Neural progenitor cell (in vitro differentiated cells): ENCODE data around the gene PLA1A. TPM values are rescaled to one million over a fixed set of nuclear protein-coding genes. Genes with fewer than 3 reads are reported as not detected.

Experiments
- DNase-seq: peaks from one replicate; pipeline ENCODE4 v3.0.0-alpha.2; 2016; ENCODE audit warnings: low spot score
- H2AFZ ChIP-seq: fragments of 200-600 bp; sonication (generic); replicated peaks from 2 replicates; pipeline ENCODE4 v1.6.1; 2016; ENCODE audit warnings: antibody characterized with exemption
- H3F3A ChIP-seq: fragments of 200-600 bp; sonication (generic); 2 replicates; pipeline ENCODE4 v1.6.1; 2016; ENCODE audit warnings: antibody characterized with exemption, low read depth
- H3K27ac ChIP-seq: fragments of 200-600 bp; sonication (generic); 2 replicates; pipeline ENCODE4 v1.5.1; 2016; ENCODE audit warnings: mild to moderate bottlenecking
- H3K27me3 ChIP-seq: fragments of 200-600 bp; sonication (generic); 2 replicates; pipeline ENCODE4 v1.6.1; 2016; ENCODE audit warnings: mild to moderate bottlenecking, moderate library complexity
- H3K36me3 ChIP-seq: fragments of 200-600 bp; sonication (generic); 2 replicates; pipeline ENCODE4 v1.5.1; 2016
- H3K4me1 ChIP-seq: fragments of 200-600 bp; sonication (generic); 2 replicates; pipeline ENCODE4 v1.6.1; 2016; ENCODE audit warnings: mixed run types
- H3K4me2 ChIP-seq: fragments of 200-600 bp; sonication (generic); 2 replicates; pipeline ENCODE4 v1.6.1; 2016
- H3K4me3 ChIP-seq: fragments of 200-600 bp; sonication (generic); 2 replicates; pipeline ENCODE4 v1.5.1; 2016
- H3K79me2 ChIP-seq: fragments of 200-600 bp; sonication (generic); 2 replicates; pipeline ENCODE4 v1.6.1; 2016; ENCODE audit warnings: low read depth
- H3K9ac ChIP-seq: fragments of 200-600 bp; sonication (generic); 2 replicates; pipeline ENCODE4 v1.6.1; 2016
- H3K9me3 ChIP-seq: fragments of 200-600 bp; sonication (generic); 2 replicates; pipeline ENCODE4 v1.5.1; 2016; ENCODE audit warnings: low read depth
- H4K20me1 ChIP-seq: fragments of 200-600 bp; sonication (generic); 2 replicates; pipeline ENCODE4 v1.6.1; 2016; ENCODE audit warnings: low read depth
- H3K27ac Mint-ChIP-seq: 3 replicates; pipeline ENCODE4 v1.8.0; 2021; ENCODE audit warnings: mixed read lengths
- H3K27me3 Mint-ChIP-seq: 2 replicates; pipeline ENCODE4 v1.8.0; 2022; ENCODE audit warnings: low read depth, mild to moderate bottlenecking, inconsistent platforms, moderate library complexity, mixed read lengths; ENCODE audit not compliant: insufficient read depth
- H3K36me3 Mint-ChIP-seq: 3 replicates; pipeline ENCODE4 v1.8.0; 2021; ENCODE audit warnings: mixed read lengths
- H3K4me1 Mint-ChIP-seq: 3 replicates; pipeline ENCODE4 v1.8.0; 2021; ENCODE audit warnings: mixed read lengths
- H3K4me3 Mint-ChIP-seq: 3 replicates; pipeline ENCODE4 v1.8.0; 2021; ENCODE audit warnings: mild to moderate bottlenecking, moderate library complexity, mixed read lengths
- H3K9me3 Mint-ChIP-seq: 3 replicates; pipeline ENCODE4 v1.8.0; 2020; ENCODE audit warnings: mixed read lengths
- EZH2 ChIP-seq: fragments of 200-600 bp; sonication (generic); IDR thresholded peaks from 2 replicates; pipeline ENCODE4 v1.6.1; 2017; ENCODE audit warnings: antibody characterized with exemption, mild to moderate bottlenecking, moderate library complexity
- EZH2phosphoT487 ChIP-seq: fragments of 200-600 bp; sonication (generic); IDR thresholded peaks from 2 replicates; pipeline ENCODE4 v1.6.1; 2017; ENCODE audit warnings: antibody characterized with exemption
- total RNA-seq: library from RNA; depleted of rRNA; stranded (reverse); fragments of >200 nt; gene quantifications from 2 replicates; pipeline ENCODE4 v1.2.3, GENCODE V29; 2015; ENCODE audit warnings: low replicate concordance
- TF ChIP-seq, protein P1 (sequence below): fragments of 200-600 bp; sonication (generic); IDR thresholded peaks from 2 replicates; pipeline ENCODE4 v1.5.1; 2017; ENCODE audit warnings: antibody characterized with exemption, mild to moderate bottlenecking

The PLA1A gene
- total RNA-seq, 1 donor from 2014 or later = not detected

DNA sequence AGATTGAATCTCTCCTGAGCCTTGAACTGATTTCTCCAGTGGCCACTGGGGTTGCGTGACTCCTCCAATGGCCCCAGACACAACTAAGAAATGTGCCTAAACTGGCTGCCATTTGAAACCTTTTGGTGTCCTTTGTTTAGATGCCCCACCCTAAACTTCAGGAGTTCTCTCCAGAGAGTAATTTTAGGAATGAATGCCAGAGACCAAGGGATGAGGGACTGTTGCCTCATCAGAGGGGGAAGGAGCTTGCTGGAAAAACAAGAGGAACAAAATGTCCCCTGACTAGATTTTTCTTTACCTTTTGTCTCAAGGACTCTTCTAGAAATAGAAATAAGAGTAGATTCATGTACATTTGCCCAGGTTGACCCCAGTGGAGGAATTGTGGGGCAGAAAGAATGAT, 26.5 kb upstream of the PLA1A start:
- Mint-ChIP-seq H3K4me1 (no peaks in the 10 kb centered on the region), H3K27me3 (peaks cover 3% of the 10 kb centered on the region), H3K9me3 (no peaks in the 10 kb centered on the region), H3K36me3 (no peaks in the 10 kb centered on the region), H3K4me3 (no peak overlapping the region), H3K27ac (no peak overlapping the region)
- no peaks in the 10 kb centered on the region for H3F3A ChIP-seq
- DNase-seq = no peak
- H2AFZ ChIP-seq = peak overlapping the region; percentile 2
- no peak overlapping the region for H3K4me3 ChIP-seq
- no peaks in the 10 kb centered on the region for H4K20me1 ChIP-seq
- H3K27ac ChIP-seq = no peak overlapping the region
- H3K4me1 ChIP-seq = no peaks in the 10 kb centered on the region
- no peak overlapping the region for H3K9ac ChIP-seq
- H3K9me3 ChIP-seq = no peaks in the 10 kb centered on the region
- TF ChIP-seq EZH2phosphoT487 = no peak
- no peak for TF ChIP-seq EZH2
- TF ChIP-seq, protein P1, sequence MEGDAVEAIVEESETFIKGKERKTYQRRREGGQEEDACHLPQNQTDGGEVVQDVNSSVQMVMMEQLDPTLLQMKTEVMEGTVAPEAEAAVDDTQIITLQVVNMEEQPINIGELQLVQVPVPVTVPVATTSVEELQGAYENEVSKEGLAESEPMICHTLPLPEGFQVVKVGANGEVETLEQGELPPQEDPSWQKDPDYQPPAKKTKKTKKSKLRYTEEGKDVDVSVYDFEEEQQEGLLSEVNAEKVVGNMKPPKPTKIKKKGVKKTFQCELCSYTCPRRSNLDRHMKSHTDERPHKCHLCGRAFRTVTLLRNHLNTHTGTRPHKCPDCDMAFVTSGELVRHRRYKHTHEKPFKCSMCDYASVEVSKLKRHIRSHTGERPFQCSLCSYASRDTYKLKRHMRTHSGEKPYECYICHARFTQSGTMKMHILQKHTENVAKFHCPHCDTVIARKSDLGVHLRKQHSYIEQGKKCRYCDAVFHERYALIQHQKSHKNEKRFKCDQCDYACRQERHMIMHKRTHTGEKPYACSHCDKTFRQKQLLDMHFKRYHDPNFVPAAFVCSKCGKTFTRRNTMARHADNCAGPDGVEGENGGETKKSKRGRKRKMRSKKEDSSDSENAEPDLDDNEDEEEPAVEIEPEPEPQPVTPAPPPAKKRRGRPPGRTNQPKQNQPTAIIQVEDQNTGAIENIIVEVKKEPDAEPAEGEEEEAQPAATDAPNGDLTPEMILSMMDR = no peak
- no peaks in the 10 kb centered on the region for H3K36me3 ChIP-seq
- H3K27me3 ChIP-seq = no peaks in the 10 kb centered on the region
- H3K79me2 ChIP-seq = no peaks in the 10 kb centered on the region
- no peak overlapping the region for H3K4me2 ChIP-seq

DNA sequence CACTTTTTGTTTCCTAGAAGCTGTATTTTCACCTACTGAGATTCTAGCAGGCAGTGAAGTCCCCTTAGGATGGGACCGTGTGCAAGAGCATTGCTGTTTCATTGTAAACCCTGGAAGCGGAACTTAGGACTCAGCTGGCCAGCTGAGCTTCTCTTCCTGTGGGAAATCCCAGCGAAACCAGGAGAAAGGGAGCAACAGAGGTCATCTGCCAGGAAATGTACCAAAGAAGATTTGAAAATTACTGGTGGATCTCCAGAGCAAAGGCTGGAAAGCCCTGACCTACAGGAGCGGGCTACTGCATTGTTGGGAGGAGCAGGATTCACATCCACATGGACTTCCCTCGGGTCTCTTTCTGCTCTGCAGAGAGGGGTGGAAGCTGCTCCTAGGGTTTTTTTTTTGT, 26.0 kb upstream of the PLA1A start:
- no peak for DNase-seq
- H3K27ac Mint-ChIP-seq = no peak overlapping the region
- no peaks in the 10 kb centered on the region for H3K27me3 ChIP-seq
- H4K20me1 ChIP-seq = no peaks in the 10 kb centered on the region
- no peak overlapping the region for H3K4me3 ChIP-seq
- H3K79me2 ChIP-seq = no peaks in the 10 kb centered on the region
- TF ChIP-seq, protein P1 = no peak
- TF ChIP-seq EZH2phosphoT487 (no peak), EZH2 (no peak)
- H3K9me3 ChIP-seq = no peaks in the 10 kb centered on the region
- no peaks in the 10 kb centered on the region for H3K4me1 ChIP-seq
- peaks cover 3% of the 10 kb centered on the region for H3K27me3 Mint-ChIP-seq
- H2AFZ ChIP-seq = peak overlapping the region; percentile 2
- no peaks in the 10 kb centered on the region for H3F3A ChIP-seq
- no peak overlapping the region for H3K27ac ChIP-seq
- H3K36me3 ChIP-seq = no peaks in the 10 kb centered on the region
- no peak overlapping the region for H3K9ac ChIP-seq
- no peaks in the 10 kb centered on the region for H3K4me1 Mint-ChIP-seq
- no peak overlapping the region for H3K4me2 ChIP-seq
- no peaks in the 10 kb centered on the region for H3K9me3 Mint-ChIP-seq
- H3K36me3 Mint-ChIP-seq = no peaks in the 10 kb centered on the region
- H3K4me3 Mint-ChIP-seq = no peak overlapping the region

DNA sequence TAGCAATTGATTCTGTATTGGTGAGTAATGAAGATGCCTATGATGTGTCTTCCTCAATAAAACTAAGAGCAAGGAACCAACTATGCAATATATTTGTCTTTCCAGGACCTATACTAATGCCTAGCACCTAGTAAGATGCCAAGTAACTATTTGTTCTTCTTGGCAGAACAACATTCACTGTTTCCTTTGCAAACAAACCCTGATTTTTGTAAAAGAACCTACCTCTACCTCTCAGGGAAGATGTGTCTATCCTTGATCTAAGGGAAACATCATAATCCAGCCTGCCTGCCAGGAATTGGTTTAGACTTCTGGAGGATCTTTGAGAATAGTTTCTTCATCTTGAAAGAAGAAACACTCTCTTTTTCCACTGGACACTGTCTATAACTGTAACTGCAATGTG, 22.2 kb upstream of the PLA1A start:
- Mint-ChIP-seq H3K9me3 (no peaks in the 10 kb centered on the region), H3K36me3 (no peaks in the 10 kb centered on the region), H3K27me3 (peaks cover 12% of the 10 kb centered on the region), H3K4me3 (no peak overlapping the region), H3K27ac (no peak overlapping the region), H3K4me1 (peaks cover 11% of the 10 kb centered on the region)
- Histone ChIP-seq H4K20me1 (no peaks in the 10 kb centered on the region), H3K36me3 (no peaks in the 10 kb centered on the region), H3F3A (peaks cover 13% of the 10 kb centered on the region), H3K79me2 (no peaks in the 10 kb centered on the region), H3K9ac (no peak overlapping the region), H3K4me2 (no peak overlapping the region), H2AFZ (no peak overlapping the region), H3K4me3 (no peak overlapping the region), H3K4me1 (peaks cover 9% of the 10 kb centered on the region), H3K27ac (no peak overlapping the region), H3K27me3 (peaks cover 16% of the 10 kb centered on the region), H3K9me3 (no peaks in the 10 kb centered on the region)
- TF ChIP-seq EZH2 = no peak
- no peak for DNase-seq

DNA sequence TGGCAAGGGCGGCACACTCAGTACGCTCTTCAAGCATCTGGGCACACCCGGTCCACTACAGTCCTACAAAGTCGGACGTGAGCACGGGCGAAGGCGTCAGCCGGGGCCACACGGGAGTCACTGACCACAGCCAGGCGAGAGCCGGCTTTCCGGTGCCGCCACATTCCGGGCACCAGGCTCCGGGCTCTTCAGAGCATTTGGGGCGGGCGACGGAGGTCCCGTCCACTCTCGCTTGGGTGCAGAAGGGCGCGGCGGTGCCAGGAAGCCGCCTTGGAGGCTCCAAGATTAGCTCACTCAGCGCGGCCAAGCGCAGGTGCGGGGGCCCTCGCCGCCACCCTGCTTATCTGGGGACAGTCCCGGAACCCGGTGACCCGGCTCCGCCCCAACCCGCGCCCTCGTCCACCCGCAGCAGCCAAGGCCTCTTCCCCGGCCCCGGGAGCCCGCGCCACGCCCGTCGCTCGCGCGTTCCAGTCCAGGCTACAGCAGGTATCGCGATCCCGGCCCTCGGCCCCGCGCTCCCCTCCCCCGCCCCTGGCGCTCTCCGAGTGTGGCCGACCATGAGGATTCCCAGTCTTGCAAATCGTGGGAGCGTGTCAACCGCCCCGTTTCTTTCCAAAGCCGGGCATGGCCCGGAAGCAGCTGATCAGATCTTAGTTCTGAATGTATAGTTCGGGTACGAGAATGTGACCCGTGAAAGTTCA, 18.2 kb upstream of the PLA1A start, which contains the start of gene ADPRH:
Gene ADPRH, plus strand, starts transcription at position 127 of the 701 bp plus-strand sequence. CDS start 2,678 bp downstream, outside the sequence.
- Histone ChIP-seq H3K27ac (no peak within 1 kb of the TSS), H3K9ac (no peak within 1 kb of the TSS), H3K4me3 (peak within 1 kb of the TSS; percentile 56), H2AFZ (peak within 1 kb of the TSS; percentile 77), H3K79me2 (no peaks in the 10 kb centered on the region), H4K20me1 (no peaks in the 10 kb centered on the region), H3K27me3 (peaks cover 16% of the 10 kb centered on the region), H3K4me1 (peaks cover 11% of the 10 kb centered on the region), H3K4me2 (peak within 1 kb of the TSS; percentile 74), H3K36me3 (no peaks in the 10 kb centered on the region), H3K9me3 (no peaks in the 10 kb centered on the region), H3F3A (peaks cover 16% of the 10 kb centered on the region)
- Mint-ChIP-seq H3K27ac (peak within 1 kb of the TSS; percentile 92), H3K36me3 (no peaks in the 10 kb centered on the region), H3K9me3 (no peaks in the 10 kb centered on the region), H3K4me1 (peaks cover 12% of the 10 kb centered on the region), H3K27me3 (peaks cover 15% of the 10 kb centered on the region), H3K4me3 (peak within 1 kb of the TSS; percentile 88)
- TF ChIP-seq EZH2phosphoT487 (peak; percentile 27), EZH2 (peak; percentile 65)
- TF ChIP-seq, protein P1 = no peak
- DNase-seq = peak; percentile 87
